GM12872 (cell line): ENCODE measurements around the gene JAGN1.
A peak's percentile ranks its signal among the peaks of the same experiment; 100 is the strongest.

Source experiments
- CTCF ChIP-seq: IDR thresholded peaks from 3 replicates; pipeline ENCODE4 v1.5.1; 2011; ENCODE audit warnings: low read depth, mild to moderate bottlenecking, low read length, moderate library complexity; ENCODE audit not compliant: insufficient read depth

JAGN1 gene

GRCh38 chr3:9866639-9867038, 23.8 kb upstream of the JAGN1 start:
- TF ChIP-seq CTCF = no peak

DNA sequence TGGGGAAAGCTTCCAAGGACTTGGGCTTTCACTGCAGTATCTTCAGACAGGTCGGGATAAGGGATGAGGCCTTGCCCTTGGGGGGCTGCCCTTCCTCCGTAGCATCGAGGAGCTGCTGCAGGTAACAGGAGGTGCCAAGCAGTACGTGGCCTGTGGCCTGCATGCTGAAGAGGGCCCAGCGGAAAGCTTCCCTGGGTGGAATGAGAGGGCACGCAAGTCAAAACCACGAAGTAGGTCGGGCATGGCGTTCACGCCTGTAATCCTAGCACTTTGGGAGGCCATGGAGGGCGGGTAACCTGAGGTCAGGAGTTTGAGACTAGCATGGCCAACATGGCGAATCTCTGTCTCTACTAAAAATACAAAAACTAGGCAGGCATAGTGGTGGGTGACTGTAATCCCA, 23.3 kb upstream of the JAGN1 start:
- TF ChIP-seq CTCF = no peak

- no peak for TF ChIP-seq CTCF
These were observed 20.5 kb upstream of the JAGN1 start for GRCh38 chr3:9869955-9870354.

GRCh38 chr3:9870978-9871377, 19.4 kb upstream of the JAGN1 start:
- TF ChIP-seq CTCF = no peak

- no peak for TF ChIP-seq CTCF
These were observed 15.0 kb upstream of the JAGN1 start for GRCh38 chr3:9875448-9875847.

- TF ChIP-seq CTCF = peak; percentile 21; the same call in 1 of the 3 replicates
These were observed 13.4 kb upstream of the JAGN1 start for GRCh38 chr3:9876991-9877390.

DNA sequence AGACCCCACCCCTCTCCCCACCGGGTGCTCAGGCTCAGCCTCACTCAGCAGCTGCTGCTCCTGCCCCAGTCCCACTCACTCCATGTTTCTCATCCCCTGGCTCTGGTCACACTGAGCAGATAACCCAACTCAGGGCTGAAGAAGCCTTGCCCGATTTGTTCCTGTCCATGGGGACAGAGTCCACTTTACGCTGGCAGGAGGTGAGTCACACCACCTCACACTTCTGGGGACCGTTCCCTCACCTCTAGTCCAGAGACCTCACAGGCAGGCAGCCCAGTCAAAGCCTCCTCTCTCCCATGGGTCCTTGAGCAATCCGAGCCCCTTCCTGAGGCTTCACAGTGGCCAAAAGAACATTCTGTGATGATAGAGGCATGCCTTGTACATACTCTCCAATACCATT, 11.7 kb upstream of the JAGN1 start:
- TF ChIP-seq CTCF = no peak
